ENCODE measurements around the gene ZCWPW1.

The ZCWPW1 gene, protein sequence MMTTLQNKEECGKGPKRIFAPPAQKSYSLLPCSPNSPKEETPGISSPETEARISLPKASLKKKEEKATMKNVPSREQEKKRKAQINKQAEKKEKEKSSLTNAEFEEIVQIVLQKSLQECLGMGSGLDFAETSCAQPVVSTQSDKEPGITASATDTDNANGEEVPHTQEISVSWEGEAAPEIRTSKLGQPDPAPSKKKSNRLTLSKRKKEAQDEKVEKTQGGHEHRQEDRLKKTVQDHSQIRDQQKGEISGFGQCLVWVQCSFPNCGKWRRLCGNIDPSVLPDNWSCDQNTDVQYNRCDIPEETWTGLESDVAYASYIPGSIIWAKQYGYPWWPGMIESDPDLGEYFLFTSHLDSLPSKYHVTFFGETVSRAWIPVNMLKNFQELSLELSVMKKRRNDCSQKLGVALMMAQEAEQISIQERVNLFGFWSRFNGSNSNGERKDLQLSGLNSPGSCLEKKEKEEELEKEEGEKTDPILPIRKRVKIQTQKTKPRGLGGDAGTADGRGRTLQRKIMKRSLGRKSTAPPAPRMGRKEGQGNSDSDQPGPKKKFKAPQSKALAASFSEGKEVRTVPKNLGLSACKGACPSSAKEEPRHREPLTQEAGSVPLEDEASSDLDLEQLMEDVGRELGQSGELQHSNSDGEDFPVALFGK

DNA sequence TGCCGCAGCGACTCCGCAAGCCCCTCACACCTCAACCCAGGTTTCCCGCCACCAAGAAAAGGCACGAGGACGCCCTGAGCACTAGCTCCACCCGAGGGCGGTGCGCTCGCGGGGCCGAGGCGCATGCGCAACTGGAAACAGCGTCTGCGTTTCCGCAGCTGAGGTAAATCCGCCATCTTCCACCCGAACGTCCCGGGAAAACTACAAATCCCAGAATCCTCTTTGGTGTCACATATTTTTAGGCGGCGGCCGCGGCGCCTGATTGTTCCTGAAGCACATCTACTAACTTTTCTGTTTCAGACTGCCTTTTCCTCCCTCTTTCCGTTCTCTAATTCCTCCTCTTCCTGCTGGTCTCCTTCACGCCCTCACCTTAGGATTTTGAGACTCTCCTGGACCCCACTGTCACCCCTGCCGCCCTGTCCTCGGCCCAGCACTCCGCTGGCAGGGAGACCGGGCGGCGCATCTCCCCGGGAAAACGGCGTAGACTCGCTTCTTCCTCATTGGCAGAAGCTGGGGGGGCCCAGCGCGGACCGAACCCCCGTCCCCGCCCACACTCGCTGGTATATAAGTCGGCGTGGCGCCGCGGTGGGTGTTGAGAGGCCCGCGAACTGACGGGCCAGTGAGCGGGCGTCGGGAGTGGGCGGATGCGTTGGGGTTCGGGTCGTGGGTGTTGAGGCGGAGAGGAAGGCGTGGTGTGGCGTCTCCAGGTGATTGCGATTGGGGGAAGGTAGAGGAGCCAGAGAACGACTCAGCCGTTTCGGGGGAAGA is at the start of gene ZCWPW1:
Gene ZCWPW1 (minus strand): TSS at position 505 of the 768 bp plus-strand sequence. CDS start 8,054 bp downstream, outside the sequence.
- DNase-seq (ENCODE audit: low spot score), result peak; percentile 98

- DNase-seq (ENCODE audit: low spot score), result no peak
Observed at GRCh38 chr7:100477871-100478267, 49.4 kb upstream of the ZCWPW1 start.

DNA sequence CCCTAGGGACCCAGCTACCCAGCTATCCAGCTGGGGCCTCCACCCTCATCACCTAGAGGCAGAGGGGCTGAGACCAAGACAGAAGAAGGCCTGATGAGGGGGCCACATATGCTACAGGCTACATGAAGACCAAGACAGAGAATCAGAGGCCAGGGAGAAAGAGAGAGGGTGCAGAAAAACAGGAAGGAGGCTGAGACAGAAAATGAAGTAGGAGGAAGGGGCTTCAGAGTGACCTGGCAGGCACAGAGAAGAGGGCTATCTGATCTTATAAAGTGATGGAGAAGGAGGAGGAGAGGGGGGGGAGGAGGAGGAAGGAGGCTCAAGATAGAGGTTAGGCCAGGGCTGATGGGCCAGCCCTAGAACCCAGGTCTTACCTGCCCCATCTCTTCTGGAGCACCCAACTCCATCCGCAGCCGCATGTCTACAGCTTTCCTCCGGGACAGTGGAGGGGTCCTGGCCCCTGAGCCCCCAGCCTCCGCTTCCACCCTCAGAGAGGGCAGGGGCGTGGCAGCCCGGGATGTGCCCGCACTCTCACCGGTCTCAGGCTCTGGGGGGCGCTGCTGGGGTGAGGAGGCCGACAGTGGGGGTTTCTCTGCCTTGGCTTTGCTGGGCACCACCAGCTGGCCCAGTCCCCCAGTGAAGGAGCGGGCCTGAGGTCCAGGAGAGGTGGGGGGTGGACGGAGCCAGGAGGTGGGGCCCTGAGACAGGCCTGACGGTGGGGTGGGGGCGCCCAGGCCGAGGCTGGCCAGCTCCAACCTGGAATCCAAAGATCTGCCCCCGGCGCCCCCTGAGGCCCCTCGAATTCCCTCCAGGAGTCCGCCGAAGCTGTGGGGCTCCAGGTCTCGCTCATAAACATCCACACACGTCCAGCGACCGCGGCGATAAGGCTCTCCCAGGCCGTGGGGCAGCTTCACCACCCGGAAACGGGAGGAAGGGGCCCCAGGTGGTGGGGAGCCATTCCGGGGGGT is 48.7 kb upstream of the ZCWPW1 start:
- peak; percentile 52 for DNase-seq (ENCODE audit: low spot score)

- DNase-seq (ENCODE audit: low spot score), result no peak
Observed at GRCh38 chr7:100476101-100476780, 47.7 kb upstream of the ZCWPW1 start.

DNA sequence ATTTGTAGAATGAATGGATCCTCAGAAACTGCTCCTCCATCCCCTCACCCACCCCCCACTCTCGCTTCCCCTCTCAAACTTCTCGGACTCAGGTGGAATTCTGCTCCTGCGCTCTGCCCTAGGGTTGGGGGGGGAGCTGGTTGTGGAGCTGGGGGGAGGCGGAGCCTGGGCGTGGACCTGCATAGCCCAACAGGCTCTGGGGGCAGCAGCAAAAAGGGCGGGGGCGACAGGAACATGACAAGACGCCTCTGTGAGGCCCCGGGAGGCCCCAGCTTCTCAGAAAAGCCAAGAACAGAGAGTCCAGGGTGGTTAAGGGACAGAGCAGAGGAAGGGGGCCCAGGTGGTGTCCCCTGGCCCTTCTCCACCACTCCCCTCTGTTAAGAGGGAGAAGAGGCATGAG is 47.0 kb upstream of the ZCWPW1 start:
- DNase-seq (ENCODE audit: low spot score), result peak; percentile 69

- DNase-seq (ENCODE audit: low spot score), result peak; percentile 45
Observed at GRCh38 chr7:100472854-100473499, 44.5 kb upstream of the ZCWPW1 start.

GRCh38 chr7:100472121-100472851 is 43.8 kb upstream of the ZCWPW1 start:
- no peak for DNase-seq (ENCODE audit: low spot score)

DNA sequence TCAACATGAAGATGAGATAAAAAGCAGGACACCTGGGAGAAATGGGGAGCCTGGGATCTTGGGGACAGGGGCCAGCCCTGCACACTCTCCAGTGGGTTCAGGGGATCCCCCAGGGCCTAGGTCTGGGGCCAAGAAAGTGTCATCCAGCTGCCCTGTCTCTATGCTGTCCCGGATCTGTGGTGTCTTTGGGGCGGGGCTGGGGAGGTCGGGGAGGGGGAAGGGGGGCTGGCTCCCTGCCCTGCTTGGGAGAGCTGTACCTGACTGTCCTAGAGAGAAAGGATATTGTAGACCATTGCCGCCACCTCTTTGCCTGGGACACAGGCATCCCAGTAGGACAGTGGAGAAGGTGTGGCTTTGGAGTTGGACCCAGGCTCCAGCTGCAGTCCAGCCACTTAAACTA is 42.5 kb upstream of the ZCWPW1 start:
- DNase-seq (ENCODE audit: low spot score), result no peak

DNA sequence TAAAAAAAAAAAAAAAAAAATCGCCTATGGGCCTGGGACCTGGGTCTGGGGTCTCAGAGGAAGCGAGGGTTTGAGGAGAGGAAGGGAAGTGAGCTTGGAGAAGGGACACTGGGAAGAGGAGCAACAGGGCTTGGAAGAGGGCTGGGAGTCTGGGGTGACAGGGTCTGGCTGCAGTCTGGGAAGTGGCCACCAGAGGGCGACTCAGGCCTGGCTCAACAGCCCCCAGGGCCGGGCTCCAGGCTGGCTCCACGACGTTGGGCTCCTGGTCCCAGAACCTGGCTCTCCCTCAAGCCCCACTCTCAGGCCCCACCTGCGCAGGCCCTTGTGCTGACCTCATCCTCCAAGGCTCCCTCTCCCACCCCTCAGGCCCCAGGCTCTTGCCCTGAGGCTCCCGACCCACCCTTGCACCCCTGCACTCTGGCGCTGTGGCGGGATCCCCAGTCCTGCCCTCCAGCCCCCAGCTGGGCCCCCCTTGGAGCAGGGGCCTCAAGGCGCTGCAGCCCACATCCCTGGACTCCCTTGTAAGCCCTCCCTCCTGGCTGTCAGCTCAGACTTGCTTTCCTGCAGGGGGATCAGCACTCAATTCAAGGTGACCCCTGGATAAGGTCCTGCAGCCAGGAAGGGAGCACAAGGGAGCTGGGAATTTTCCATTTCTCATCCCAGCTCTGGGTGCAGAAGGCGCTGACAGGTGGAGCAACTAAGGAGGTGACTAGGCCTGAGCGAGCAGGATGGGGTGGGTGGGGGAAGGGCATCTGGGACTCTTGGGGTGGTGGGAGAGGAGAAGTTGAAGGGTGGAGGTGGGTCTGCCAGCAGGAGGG is 40.9 kb upstream of the ZCWPW1 start:
- peak; percentile 83 for DNase-seq (ENCODE audit: low spot score)

DNA sequence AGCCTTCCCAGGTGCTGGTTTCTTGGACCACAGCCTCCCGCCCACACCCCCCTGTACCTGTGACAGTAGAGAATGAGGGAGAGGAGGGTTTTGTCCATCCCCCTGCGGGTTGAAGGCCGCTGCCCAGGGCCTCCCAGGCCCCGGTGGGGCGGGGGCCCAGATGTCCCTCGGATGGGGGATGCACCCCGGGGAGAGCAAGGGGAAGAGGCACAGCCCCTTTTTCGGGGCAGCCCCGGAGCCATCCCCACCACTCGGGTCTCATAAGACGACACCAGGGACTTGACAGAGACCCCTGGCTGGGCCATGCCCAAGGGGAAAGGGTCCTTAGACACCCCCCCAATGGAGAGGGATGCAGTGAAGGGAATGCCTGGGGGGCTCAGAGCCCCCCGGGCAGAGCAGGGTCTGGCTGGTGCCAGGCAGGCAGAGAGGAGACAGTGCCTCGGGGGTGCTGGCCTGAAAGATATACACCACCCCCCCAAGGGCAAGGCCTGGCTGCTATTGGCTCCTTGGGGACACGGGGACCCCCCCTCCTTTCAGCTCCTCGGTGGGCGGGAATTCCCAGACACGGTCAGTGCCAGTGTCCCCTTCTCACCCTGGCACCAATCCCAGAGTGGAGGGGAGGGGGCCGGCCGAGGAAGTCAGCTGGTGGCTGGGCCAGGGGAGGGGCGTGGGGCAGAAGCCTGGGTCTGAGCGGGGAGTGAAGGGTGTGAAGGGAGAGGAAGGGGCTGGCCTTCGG is 39.3 kb upstream of the ZCWPW1 start:
- DNase-seq (ENCODE audit: low spot score), result no peak

DNA sequence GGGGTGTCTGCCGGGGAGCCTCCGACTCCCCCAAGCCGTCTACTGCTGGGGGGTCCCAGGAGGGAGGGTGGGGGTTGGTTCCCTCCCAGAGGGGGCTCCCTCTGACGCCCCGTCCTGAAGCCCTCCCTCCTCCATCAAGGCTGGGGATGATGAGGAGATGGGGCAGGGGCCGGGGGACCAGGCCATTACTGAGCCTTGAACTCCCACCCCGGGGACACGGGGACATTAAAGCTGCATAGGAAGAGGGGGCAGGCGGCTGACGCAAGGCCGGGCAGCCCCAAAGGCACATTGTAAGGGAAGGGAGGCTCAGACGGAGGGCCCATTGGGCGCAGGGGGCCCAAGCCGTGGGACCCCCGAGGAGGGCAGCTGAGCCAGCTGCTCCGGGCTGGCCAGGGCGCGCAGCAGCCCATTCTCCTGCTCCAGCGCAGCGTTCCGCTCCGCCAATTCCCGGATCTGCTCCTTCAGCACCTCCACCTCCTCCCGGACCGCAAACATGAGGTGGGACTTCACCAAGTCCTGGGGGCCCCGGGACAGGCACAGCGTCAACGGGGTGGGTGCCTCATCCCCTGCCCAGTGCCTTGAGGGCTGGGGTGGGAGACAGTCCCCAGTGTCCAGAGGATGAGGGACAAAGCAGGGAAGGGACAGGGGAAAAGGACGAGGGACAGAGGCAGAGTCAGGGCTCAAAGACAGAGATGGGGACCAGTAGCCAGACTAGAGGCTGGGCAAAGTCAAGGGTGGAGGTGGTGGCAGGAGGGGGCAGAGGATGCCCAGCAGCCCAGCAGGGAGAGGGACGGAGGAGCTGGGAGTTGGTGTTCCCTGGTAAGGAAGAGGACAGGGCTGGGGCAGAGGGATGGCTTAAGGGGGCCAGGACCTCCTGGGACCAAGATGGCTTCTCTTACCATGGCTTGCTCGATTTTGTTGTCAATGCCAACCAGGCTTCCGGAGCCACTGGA is 38.4 kb upstream of the ZCWPW1 start:
- no peak for DNase-seq (ENCODE audit: low spot score)

- peak; percentile 48 for DNase-seq (ENCODE audit: low spot score)
Observed at GRCh38 chr7:100465702-100466311, 37.3 kb upstream of the ZCWPW1 start.

DNA sequence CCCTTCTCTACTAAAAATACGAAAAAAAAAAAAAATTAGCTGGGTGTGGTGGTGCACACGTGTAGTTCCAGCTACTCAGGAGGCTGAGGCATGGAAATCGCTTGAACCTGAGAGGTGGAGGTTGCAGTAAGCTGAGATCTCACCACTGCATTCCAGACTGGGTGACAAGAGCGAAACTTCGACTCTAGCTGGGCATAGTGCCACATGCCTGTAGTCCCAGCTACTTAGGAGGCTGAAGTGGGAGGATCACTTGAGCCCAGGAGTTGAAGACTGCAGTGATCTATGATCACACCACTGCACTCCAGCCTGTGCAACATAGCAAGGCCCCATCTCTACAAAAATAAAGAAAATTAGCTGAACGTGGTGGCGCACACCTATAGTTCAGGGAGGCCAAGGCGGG is 36.8 kb upstream of the ZCWPW1 start:
- no peak for DNase-seq (ENCODE audit: low spot score)

- DNase-seq (ENCODE audit: low spot score), result no peak
Observed at GRCh38 chr7:100464791-100465190, 36.3 kb upstream of the ZCWPW1 start.

GRCh38 chr7:100464210-100464660 is 35.7 kb upstream of the ZCWPW1 start, which contains the start of gene SPACDR:
SPACDR (minus strand) TSS chr7:100464260; CDS start chr7:100464025, 235 bp downstream.
- DNase-seq (ENCODE audit: low spot score), result no peak

- DNase-seq (ENCODE audit: low spot score), result no peak
Observed at GRCh38 chr7:100457033-100457432, 28.5 kb upstream of the ZCWPW1 start.
